ENCODE results near the gene HS2ST1. TPM values are rescaled to one million over a fixed set of nuclear protein-coding genes. Genes with fewer than 3 reads are reported as not detected.

HS2ST1 gene
- total RNA-seq, 1 experiment from 2014 or later = 54.0 TPM

- H3K27me3 Mint-ChIP-seq (ENCODE audit: unreplicated experiment) = no peaks in the 10 kb centered on the region
- CTCF ChIA-PET = no interaction called here
- no peaks in the 10 kb centered on the region for H3K36me3 Mint-ChIP-seq (ENCODE audit: insufficient read depth, unreplicated experiment)
- no peaks in the 10 kb centered on the region for H3K9me3 Mint-ChIP-seq (ENCODE audit: low read depth, unreplicated experiment)
- no peak overlapping the region for H3K27ac Mint-ChIP-seq (ENCODE audit: unreplicated experiment)
- H3K4me1 Mint-ChIP-seq (ENCODE audit: low read depth, unreplicated experiment) = peaks cover 7% of the 10 kb centered on the region
- intact Hi-C loops (cut with micrococcal nuclease; ENCODE audit: unreplicated experiment) = no loop called here
- H3K4me3 Mint-ChIP-seq (ENCODE audit: low read depth, unreplicated experiment) = no peak overlapping the region
- no peak for DNase-seq
- no TSS peak for BruUV-seq (replicated peaks)
- TF ChIP-seq CTCF (IDR thresholded peaks at IDR 0.05; ENCODE audit: unreplicated experiment) = no peak
Observed at GRCh38 chr1:87048237-87048636, 133.8 kb downstream of the HS2ST1 start.

DNA sequence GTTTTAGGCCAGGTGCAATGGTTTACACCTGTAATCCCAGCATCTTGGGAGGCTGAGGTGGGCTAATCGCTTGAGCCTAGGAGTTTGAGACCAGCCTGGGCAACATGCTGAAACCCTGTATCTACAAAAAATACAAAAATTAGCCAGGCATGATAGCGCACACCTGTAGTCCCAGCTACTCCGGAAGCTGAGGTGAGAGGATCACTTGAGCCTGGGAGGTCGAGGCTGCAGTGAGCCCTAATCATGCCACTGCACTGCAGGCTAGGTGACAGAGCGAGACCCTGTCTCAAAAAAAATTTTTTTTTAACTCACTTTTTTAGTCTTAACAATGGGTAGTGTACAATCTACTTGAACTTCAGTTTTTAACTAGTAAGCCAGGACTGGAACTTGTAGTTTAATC lies 137.5 kb downstream of the HS2ST1 start:
- Mint-ChIP-seq H3K9me3 (ENCODE audit: low read depth, unreplicated experiment) (no peaks in the 10 kb centered on the region), H3K4me1 (ENCODE audit: low read depth, unreplicated experiment) (peaks cover 7% of the 10 kb centered on the region), H3K4me3 (ENCODE audit: low read depth, unreplicated experiment) (no peak overlapping the region), H3K36me3 (ENCODE audit: insufficient read depth, unreplicated experiment) (no peaks in the 10 kb centered on the region), H3K27ac (ENCODE audit: unreplicated experiment) (no peak overlapping the region), H3K27me3 (ENCODE audit: unreplicated experiment) (no peaks in the 10 kb centered on the region)
- no peak for DNase-seq
- intact Hi-C loops (cut with micrococcal nuclease; ENCODE audit: unreplicated experiment) = no loop called here
- no peak for TF ChIP-seq CTCF (IDR thresholded peaks at IDR 0.05; ENCODE audit: unreplicated experiment)
- no TSS peak for BruUV-seq (replicated peaks)
- CTCF ChIA-PET = no interaction called here

DNA sequence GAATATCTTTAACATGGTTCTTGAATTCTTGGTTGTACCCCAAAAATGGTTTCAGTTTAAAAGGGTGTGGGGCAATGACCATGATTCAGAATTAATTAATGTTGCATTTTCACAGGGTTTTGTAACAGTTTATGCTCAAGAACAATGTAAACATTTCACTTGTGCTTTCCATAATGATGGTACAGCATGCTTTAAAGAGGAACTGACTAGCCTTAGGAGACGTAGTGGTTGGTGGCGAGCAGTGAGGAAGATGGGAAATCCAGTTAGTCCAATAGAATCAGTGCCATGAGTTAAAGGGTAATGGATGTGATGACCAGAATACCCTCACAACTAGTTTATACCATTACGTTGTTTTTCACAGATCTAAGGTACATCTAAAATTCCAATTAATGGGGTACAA lies 138.0 kb downstream of the HS2ST1 start:
- no TSS peak for BruUV-seq (replicated peaks)
- no peak for DNase-seq
- no peak for TF ChIP-seq CTCF (IDR thresholded peaks at IDR 0.05; ENCODE audit: unreplicated experiment)

DNA sequence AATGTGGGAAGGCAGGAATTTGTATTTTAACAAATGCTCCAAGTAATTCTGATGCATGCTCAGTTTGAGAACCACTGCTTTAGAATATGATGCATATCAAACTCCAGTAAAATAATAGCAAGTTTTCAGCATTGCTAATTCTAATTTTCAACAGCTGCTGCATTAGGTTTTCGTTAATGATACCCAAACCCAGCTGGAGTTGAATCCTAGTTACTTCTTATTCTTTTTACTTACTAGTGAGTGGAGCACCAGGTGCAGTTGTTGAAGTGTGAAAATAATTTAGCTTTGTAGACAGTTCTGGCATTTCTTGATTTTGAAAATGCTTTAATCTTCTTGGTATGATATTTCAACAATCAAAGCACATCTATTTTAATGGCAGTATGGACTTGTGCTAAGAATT lies 138.5 kb downstream of the HS2ST1 start:
- Mint-ChIP-seq H3K4me1 (ENCODE audit: low read depth, unreplicated experiment) (peaks cover 7% of the 10 kb centered on the region), H3K27ac (ENCODE audit: unreplicated experiment) (no peak overlapping the region), H3K27me3 (ENCODE audit: unreplicated experiment) (no peaks in the 10 kb centered on the region), H3K4me3 (ENCODE audit: low read depth, unreplicated experiment) (no peak overlapping the region), H3K36me3 (ENCODE audit: insufficient read depth, unreplicated experiment) (no peaks in the 10 kb centered on the region), H3K9me3 (ENCODE audit: low read depth, unreplicated experiment) (no peaks in the 10 kb centered on the region)
- BruUV-seq (replicated peaks) = no TSS peak
- no peak for TF ChIP-seq CTCF (IDR thresholded peaks at IDR 0.05; ENCODE audit: unreplicated experiment)
- CTCF ChIA-PET = interaction anchor here (0.6 kb wide), 1 partner anchor 12 kb away, joined by 11 read pairs; no protein-coding TSS in a partner anchor
- intact Hi-C loops (cut with micrococcal nuclease; ENCODE audit: unreplicated experiment) = no loop called here
- no peak for DNase-seq

More for the DNA sequence above, 138.0 kb downstream of the HS2ST1 start:
- Mint-ChIP-seq H3K27me3 (ENCODE audit: unreplicated experiment) (no peaks in the 10 kb centered on the region), H3K4me1 (ENCODE audit: low read depth, unreplicated experiment) (peaks cover 7% of the 10 kb centered on the region), H3K4me3 (ENCODE audit: low read depth, unreplicated experiment) (no peak overlapping the region), H3K27ac (ENCODE audit: unreplicated experiment) (no peak overlapping the region), H3K36me3 (ENCODE audit: insufficient read depth, unreplicated experiment) (no peaks in the 10 kb centered on the region), H3K9me3 (ENCODE audit: low read depth, unreplicated experiment) (no peaks in the 10 kb centered on the region)
- CTCF ChIA-PET = interaction anchor here (0.6 kb wide), 1 partner anchor 12 kb away, joined by 11 read pairs; no protein-coding TSS in a partner anchor
- intact Hi-C loops (cut with micrococcal nuclease; ENCODE audit: unreplicated experiment) = no loop called here

Data from Calu3 (cell line).